Measurements from ENCODE around the gene MOXD1. TPM values are rescaled to one million over a fixed set of nuclear protein-coding genes. Genes with fewer than 3 reads are reported as not detected.
A peak's percentile ranks its signal among the peaks of the same experiment; 100 is the strongest.

Gene MOXD1
- total RNA-seq, 1 donor from 2014 or later = 31.4 TPM

- no peak for ATAC-seq
Observed at GRCh38 chr6:132399376-132400074, 1.8 kb downstream of the MOXD1 start.

- no peak for ATAC-seq
Observed at GRCh38 chr6:132395015-132395597, 6.2 kb downstream of the MOXD1 start.

GRCh38 chr6:132392792-132393191 is 8.5 kb downstream of the MOXD1 start:
- peak; percentile 55 for ATAC-seq

GRCh38 chr6:132392270-132392646 is 9.0 kb downstream of the MOXD1 start:
- no peak for ATAC-seq

- ATAC-seq = peak; percentile 79
Observed at GRCh38 chr6:132391391-132392269, 9.6 kb downstream of the MOXD1 start.

GRCh38 chr6:132390451-132390850 is 10.8 kb downstream of the MOXD1 start:
- no peak for ATAC-seq

GRCh38 chr6:132390017-132390416 is 11.3 kb downstream of the MOXD1 start:
- ATAC-seq = no peak

GRCh38 chr6:132388291-132388690 is 13.0 kb downstream of the MOXD1 start:
- ATAC-seq = no peak

GRCh38 chr6:132382630-132383175 is 18.6 kb downstream of the MOXD1 start:
- no peak for ATAC-seq

GRCh38 chr6:132381381-132381780 is 19.9 kb downstream of the MOXD1 start:
- no peak for ATAC-seq

GRCh38 chr6:132380358-132381029 is 20.8 kb downstream of the MOXD1 start:
- ATAC-seq = no peak

GRCh38 chr6:132369526-132369925 is 31.7 kb downstream of the MOXD1 start:
- no peak for ATAC-seq

GRCh38 chr6:132368916-132369481 is 32.3 kb downstream of the MOXD1 start:
- no peak for ATAC-seq

GRCh38 chr6:132365281-132365907 is 35.9 kb downstream of the MOXD1 start:
- ATAC-seq = no peak

- ATAC-seq = peak; percentile 36
Observed at GRCh38 chr6:132364306-132365074, 36.8 kb downstream of the MOXD1 start.

- ATAC-seq = peak; percentile 73
Observed at GRCh38 chr6:132362442-132363185, 38.7 kb downstream of the MOXD1 start.

- ATAC-seq = no peak
Observed at GRCh38 chr6:132361101-132361500, 40.2 kb downstream of the MOXD1 start.

GRCh38 chr6:132359886-132360285 is 41.4 kb downstream of the MOXD1 start:
- no peak for ATAC-seq

GRCh38 chr6:132357120-132357519 is 44.2 kb downstream of the MOXD1 start:
- ATAC-seq = no peak

GRCh38 chr6:132354517-132355167 is 46.6 kb downstream of the MOXD1 start:
- ATAC-seq = peak; percentile 18

Measured in esophagus mucosa (tissue), 1 donor.